Activated CD4-positive, alpha-beta T cell treated with anti-CD3 and anti-CD28 coated beads for 36 hours (primary cell): ENCODE results near the gene TMEM114. TPM values are rescaled to one million over a fixed set of nuclear protein-coding genes. Genes with fewer than 3 reads are reported as not detected.

ENCODE experiments used
- ATAC-seq: fragments of 200-7000 bp; cut with Tn5 transposase; one replicate; pipeline ENCODE4 v1.10.0; 2021; ENCODE audit warnings: mild to moderate bottlenecking, moderate library complexity
- CTCF ChIA-PET: fragments of 350-600 bp; sonication (Branson Sonifier 250); formaldehyde crosslinking; loops from one replicate; lab custom pipeline; 2021; ENCODE audit warnings: antibody characterized with exemption; lab: Charles Lee
- POLR2A ChIA-PET: fragments of 350-600 bp; sonication (Branson Sonifier 250); formaldehyde crosslinking; loops from one replicate; lab custom pipeline; 2021; ENCODE audit warnings: antibody characterized with exemption, inconsistent platforms; lab: Charles Lee
- DNase-seq: peaks from one replicate; pipeline ENCODE4 v3.0.0-alpha.2; 2020
- H3K27ac Mint-ChIP-seq: one replicate; pipeline ENCODE4 v1.8.0; 2021; ENCODE audit warnings: mixed read lengths
- H3K27me3 Mint-ChIP-seq: one replicate; pipeline ENCODE4 v1.8.0; 2021; ENCODE audit warnings: mixed read lengths
- H3K36me3 Mint-ChIP-seq: one replicate; pipeline ENCODE4 v1.8.0; 2021; ENCODE audit warnings: low read depth, mixed read lengths
- H3K4me1 Mint-ChIP-seq: one replicate; pipeline ENCODE4 v1.8.0; 2021; ENCODE audit warnings: mixed read lengths
- H3K4me3 Mint-ChIP-seq: one replicate; pipeline ENCODE4 v1.8.0; 2021; ENCODE audit warnings: mild to moderate bottlenecking, moderate library complexity, mixed read lengths
- H3K9me3 Mint-ChIP-seq: one replicate; pipeline ENCODE4 v1.8.0; 2021; ENCODE audit warnings: low read depth, mixed read lengths
- intact Hi-C, 2 experiments: fragments of 100-400 bp; cut with DNase I in 1 of 2; cut with micrococcal nuclease in 1 of 2; formaldehyde crosslinking; loops; one replicate each; pipeline versions ENCODE4 v1.14.2 to v1.15.1; 2022 to 2024; cut with DNase I, micrococcal nuclease
- total RNA-seq, 2 experiments: library from RNA; stranded (reverse); gene quantifications; one replicate each; pipeline ENCODE4 v1.2.3, GENCODE V29; 2021

The TMEM114 gene
- total RNA-seq, 2 experiments from 2014 or later = not detected

GRCh38 chr16:8555400-8555799, 34.9 kb downstream of the TMEM114 start:
- ATAC-seq (no peak), DNase-seq (no peak)
- Mint-ChIP-seq H3K4me3 (no peak overlapping the region), H3K9me3 (no peaks in the 10 kb centered on the region), H3K27ac (no peak overlapping the region), H3K27me3 (peaks cover 35% of the 10 kb centered on the region), H3K4me1 (peaks cover 2% of the 10 kb centered on the region), H3K36me3 (no peaks in the 10 kb centered on the region)
- ChIA-PET CTCF (no interaction called here), POLR2A (no interaction called here)
- intact Hi-C loops = no loop called here

- CTCF ChIA-PET = interaction anchor here (0.6 kb wide), 1 partner anchor 687 kb away, joined by 3 read pairs; no protein-coding TSS in a partner anchor
- POLR2A ChIA-PET = no interaction called here
These were observed 35.4 kb downstream of the TMEM114 start for GRCh38 chr16:8554881-8555280.

GRCh38 chr16:8554022-8554421, 36.3 kb downstream of the TMEM114 start:
- Mint-ChIP-seq H3K9me3 (no peaks in the 10 kb centered on the region), H3K36me3 (no peaks in the 10 kb centered on the region), H3K27me3 (peaks cover 38% of the 10 kb centered on the region), H3K27ac (no peak overlapping the region), H3K4me1 (peaks cover 2% of the 10 kb centered on the region), H3K4me3 (no peak overlapping the region)
- ATAC-seq (no peak), DNase-seq (no peak)
- CTCF ChIA-PET = interaction anchor here (0.6 kb wide), 1 partner anchor 688 kb away, joined by 3 read pairs; no protein-coding TSS in a partner anchor
- POLR2A ChIA-PET = no interaction called here
- intact Hi-C loops = no loop called here

More at GRCh38 chr16:8554881-8555280, 35.4 kb downstream of the TMEM114 start:
- DNase-seq = no peak
- peaks cover 2% of the 10 kb centered on the region for H3K4me1 Mint-ChIP-seq
- H3K36me3 Mint-ChIP-seq = no peaks in the 10 kb centered on the region
- peaks cover 35% of the 10 kb centered on the region for H3K27me3 Mint-ChIP-seq
- intact Hi-C loops = no loop called here
- H3K27ac Mint-ChIP-seq = no peak overlapping the region
- ATAC-seq = no peak
- H3K4me3 Mint-ChIP-seq = no peak overlapping the region
- no peaks in the 10 kb centered on the region for H3K9me3 Mint-ChIP-seq

- Mint-ChIP-seq H3K36me3 (no peaks in the 10 kb centered on the region), H3K9me3 (no peaks in the 10 kb centered on the region), H3K4me3 (no peak overlapping the region), H3K27ac (no peak overlapping the region), H3K4me1 (peaks cover 2% of the 10 kb centered on the region), H3K27me3 (peaks cover 36% of the 10 kb centered on the region)
- intact Hi-C loops = no loop called here
- DNase-seq = no peak
- POLR2A ChIA-PET = no interaction called here
- no peak for ATAC-seq
- CTCF ChIA-PET = interaction anchor here (0.6 to 1.3 kb wide), 2 partner anchors 12 to 26 kb away, joined by 3 to 4 read pairs; no protein-coding TSS in a partner anchor
These were observed 37.7 kb downstream of the TMEM114 start for GRCh38 chr16:8552487-8553221.

GRCh38 chr16:8551388-8552332, 38.7 kb downstream of the TMEM114 start:
- H3K4me1 Mint-ChIP-seq = peaks cover 2% of the 10 kb centered on the region

GRCh38 chr16:8550728-8551387, 39.5 kb downstream of the TMEM114 start:
- DNase-seq (no peak), ATAC-seq (no peak)
- peaks cover 2% of the 10 kb centered on the region for H3K4me1 Mint-ChIP-seq
- no peaks in the 10 kb centered on the region for H3K36me3 Mint-ChIP-seq
- no peak overlapping the region for H3K27ac Mint-ChIP-seq
- ChIA-PET POLR2A (no interaction called here), CTCF (no interaction called here)
- H3K27me3 Mint-ChIP-seq = peaks cover 27% of the 10 kb centered on the region
- intact Hi-C loops = no loop called here
- H3K4me3 Mint-ChIP-seq = no peak overlapping the region
- H3K9me3 Mint-ChIP-seq = no peaks in the 10 kb centered on the region

More at GRCh38 chr16:8551388-8552332, 38.7 kb downstream of the TMEM114 start:
- Mint-ChIP-seq H3K27me3 (peaks cover 31% of the 10 kb centered on the region), H3K9me3 (no peaks in the 10 kb centered on the region), H3K4me3 (no peak overlapping the region), H3K36me3 (no peaks in the 10 kb centered on the region), H3K27ac (no peak overlapping the region)
- no peak for DNase-seq
- no peak for ATAC-seq
- intact Hi-C loops = no loop called here
- CTCF ChIA-PET = no interaction called here
- POLR2A ChIA-PET = no interaction called here

GRCh38 chr16:8549843-8550412, 40.4 kb downstream of the TMEM114 start:
- no peaks in the 10 kb centered on the region for H3K9me3 Mint-ChIP-seq
- ChIA-PET CTCF (no interaction called here), POLR2A (no interaction called here)
- intact Hi-C loops = no loop called here
- no peaks in the 10 kb centered on the region for H3K36me3 Mint-ChIP-seq
- ATAC-seq (no peak), DNase-seq (no peak)
- peaks cover 21% of the 10 kb centered on the region for H3K27me3 Mint-ChIP-seq
- H3K4me1 Mint-ChIP-seq = peaks cover 2% of the 10 kb centered on the region
- no peak overlapping the region for H3K4me3 Mint-ChIP-seq
- no peak overlapping the region for H3K27ac Mint-ChIP-seq

GRCh38 chr16:8548166-8548565, 42.1 kb downstream of the TMEM114 start:
- Mint-ChIP-seq H3K9me3 (no peaks in the 10 kb centered on the region), H3K27me3 (peaks cover 19% of the 10 kb centered on the region), H3K27ac (no peak overlapping the region), H3K4me3 (no peak overlapping the region), H3K4me1 (peaks cover 2% of the 10 kb centered on the region), H3K36me3 (no peaks in the 10 kb centered on the region)
- POLR2A ChIA-PET = no interaction called here
- DNase-seq = no peak
- CTCF ChIA-PET = interaction anchor here (0.5 kb wide), 1 partner anchor 1326 kb away, joined by 3 read pairs; no protein-coding TSS in a partner anchor
- intact Hi-C loops = no loop called here
- ATAC-seq = no peak

- Mint-ChIP-seq H3K4me3 (no peak overlapping the region), H3K9me3 (no peaks in the 10 kb centered on the region), H3K27ac (no peak overlapping the region), H3K27me3 (peaks cover 18% of the 10 kb centered on the region), H3K4me1 (peaks cover under 1% of the 10 kb centered on the region), H3K36me3 (no peaks in the 10 kb centered on the region)
- intact Hi-C loops = no loop called here
- CTCF ChIA-PET = interaction anchor here (0.5 kb wide), 1 partner anchor 1327 kb away, joined by 3 read pairs; no protein-coding TSS in a partner anchor
- ATAC-seq (no peak), DNase-seq (no peak)
- POLR2A ChIA-PET = no interaction called here
These were observed 42.5 kb downstream of the TMEM114 start for GRCh38 chr16:8547762-8548161.

- POLR2A ChIA-PET = no interaction called here
- H3K4me1 Mint-ChIP-seq = no peaks in the 10 kb centered on the region
- no peak overlapping the region for H3K4me3 Mint-ChIP-seq
- no peaks in the 10 kb centered on the region for H3K9me3 Mint-ChIP-seq
- DNase-seq = no peak
- ATAC-seq = no peak
- intact Hi-C loops = no loop called here
- no peaks in the 10 kb centered on the region for H3K36me3 Mint-ChIP-seq
- H3K27ac Mint-ChIP-seq = no peak overlapping the region
- CTCF ChIA-PET = interaction anchor here (0.8 kb wide), 1 partner anchor 336 kb away, joined by 3 read pairs; no protein-coding TSS in a partner anchor
- H3K27me3 Mint-ChIP-seq = peaks cover 9% of the 10 kb centered on the region
These were observed 45.9 kb downstream of the TMEM114 start for GRCh38 chr16:8544406-8544805.

- no peaks in the 10 kb centered on the region for H3K4me1 Mint-ChIP-seq
- no peak overlapping the region for H3K27ac Mint-ChIP-seq
- no peak overlapping the region for H3K4me3 Mint-ChIP-seq
- intact Hi-C loops = no loop called here
- DNase-seq = no peak
- ChIA-PET CTCF (no interaction called here), POLR2A (no interaction called here)
- peaks cover 9% of the 10 kb centered on the region for H3K27me3 Mint-ChIP-seq
- H3K9me3 Mint-ChIP-seq = no peaks in the 10 kb centered on the region
- no peaks in the 10 kb centered on the region for H3K36me3 Mint-ChIP-seq
- no peak for ATAC-seq
These were observed 47.1 kb downstream of the TMEM114 start for GRCh38 chr16:8543258-8543657.
